ENCODE data around the gene USP49. TPM values are rescaled to one million over a fixed set of nuclear protein-coding genes. Genes with fewer than 3 reads are reported as not detected.
A peak's percentile ranks its signal among the peaks of the same experiment; 100 is the strongest.

The USP49 gene
- total RNA-seq, 1 experiment from 2014 or later, result 10.7 TPM

- no peak overlapping the region for H2AFZ ChIP-seq (ENCODE audit: low read length)
- H3K79me2 ChIP-seq (ENCODE audit: low read length), result peaks cover 40% of the 10 kb centered on the region
- H3K27ac ChIP-seq (ENCODE audit: low read length), result peak overlapping the region; percentile 98
- no peaks in the 10 kb centered on the region for H3K9me2 ChIP-seq (replicated peaks; ENCODE audit: insufficient read depth, low read length)
- peaks cover 98% of the 10 kb centered on the region for H3K4me1 ChIP-seq (ENCODE audit: low read length)
- peaks cover 36% of the 10 kb centered on the region for H3K36me3 ChIP-seq (ENCODE audit: insufficient read depth, low read length)
- peak overlapping the region; percentile 81 for H3K4me2 ChIP-seq (ENCODE audit: low read depth, low read length, poor library complexity, severe bottlenecking)
- H3K9ac ChIP-seq (ENCODE audit: low read length), result peak overlapping the region; percentile 68
- peak overlapping the region; percentile 62 for H3K4me3 ChIP-seq (ENCODE audit: low read length)
- H4K20me1 ChIP-seq (ENCODE audit: insufficient read depth, low read depth, low read length), result peaks cover 21% of the 10 kb centered on the region
- no peaks in the 10 kb centered on the region for H3K9me3 ChIP-seq (ENCODE audit: low read length)
- peak; percentile 90 for DNase-seq
- H3K27me3 ChIP-seq (ENCODE audit: low read length), result no peaks in the 10 kb centered on the region
Measured at GRCh38 chr6:41935193-41935574, 40.0 kb upstream of the USP49 start.

GRCh38 chr6:41934278-41935192 lies 39.4 kb upstream of the USP49 start:
- peaks cover 42% of the 10 kb centered on the region for H3K36me3 ChIP-seq (ENCODE audit: insufficient read depth, low read length)
- H3K9me2 ChIP-seq (replicated peaks; ENCODE audit: insufficient read depth, low read length), result no peaks in the 10 kb centered on the region
- H3K9me3 ChIP-seq (ENCODE audit: low read length), result no peaks in the 10 kb centered on the region
- H3K9ac ChIP-seq (ENCODE audit: low read length), result peak overlapping the region; percentile 68
- peaks cover 16% of the 10 kb centered on the region for H4K20me1 ChIP-seq (ENCODE audit: insufficient read depth, low read depth, low read length)
- peak overlapping the region; percentile 81 for H3K4me2 ChIP-seq (ENCODE audit: low read depth, low read length, poor library complexity, severe bottlenecking)
- peaks cover 34% of the 10 kb centered on the region for H3K79me2 ChIP-seq (ENCODE audit: low read length)
- DNase-seq, result peak; percentile 96
- H2AFZ ChIP-seq (ENCODE audit: low read length), result no peak overlapping the region
- H3K4me3 ChIP-seq (ENCODE audit: low read length), result peak overlapping the region; percentile 62
- H3K27me3 ChIP-seq (ENCODE audit: low read length), result no peaks in the 10 kb centered on the region
- H3K4me1 ChIP-seq (ENCODE audit: low read length), result peaks cover 91% of the 10 kb centered on the region
- peak overlapping the region; percentile 98 for H3K27ac ChIP-seq (ENCODE audit: low read length)

GRCh38 chr6:41932378-41932777 lies 37.2 kb upstream of the USP49 start:
- Histone ChIP-seq H3K79me2 (ENCODE audit: low read length) (peaks cover 27% of the 10 kb centered on the region), H3K9me3 (ENCODE audit: low read length) (no peaks in the 10 kb centered on the region), H4K20me1 (ENCODE audit: insufficient read depth, low read depth, low read length) (peaks cover 21% of the 10 kb centered on the region), H3K27ac (ENCODE audit: low read length) (peak overlapping the region; percentile 98), H3K27me3 (ENCODE audit: low read length) (no peaks in the 10 kb centered on the region), H2AFZ (ENCODE audit: low read length) (no peak overlapping the region), H3K4me1 (ENCODE audit: low read length) (peaks cover 69% of the 10 kb centered on the region), H3K4me2 (ENCODE audit: low read depth, low read length, poor library complexity, severe bottlenecking) (no peak overlapping the region), H3K4me3 (ENCODE audit: low read length) (no peak overlapping the region), H3K9me2 (replicated peaks; ENCODE audit: insufficient read depth, low read length) (no peaks in the 10 kb centered on the region), H3K36me3 (ENCODE audit: insufficient read depth, low read length) (peaks cover 52% of the 10 kb centered on the region), H3K9ac (ENCODE audit: low read length) (no peak overlapping the region)
- DNase-seq, result no peak

GRCh38 chr6:41931792-41932191 lies 36.6 kb upstream of the USP49 start:
- Histone ChIP-seq H3K36me3 (ENCODE audit: insufficient read depth, low read length) (peaks cover 49% of the 10 kb centered on the region), H2AFZ (ENCODE audit: low read length) (no peak overlapping the region), H3K9me2 (replicated peaks; ENCODE audit: insufficient read depth, low read length) (no peaks in the 10 kb centered on the region), H3K27ac (ENCODE audit: low read length) (no peak overlapping the region), H3K79me2 (ENCODE audit: low read length) (peaks cover 26% of the 10 kb centered on the region), H3K4me2 (ENCODE audit: low read depth, low read length, poor library complexity, severe bottlenecking) (no peak overlapping the region), H4K20me1 (ENCODE audit: insufficient read depth, low read depth, low read length) (peaks cover 24% of the 10 kb centered on the region), H3K4me1 (ENCODE audit: low read length) (peaks cover 64% of the 10 kb centered on the region), H3K9ac (ENCODE audit: low read length) (no peak overlapping the region), H3K9me3 (ENCODE audit: low read length) (no peaks in the 10 kb centered on the region), H3K27me3 (ENCODE audit: low read length) (no peaks in the 10 kb centered on the region), H3K4me3 (ENCODE audit: low read length) (no peak overlapping the region)
- DNase-seq, result no peak

GRCh38 chr6:41929924-41930323 lies 34.7 kb upstream of the USP49 start:
- Histone ChIP-seq H3K4me3 (ENCODE audit: low read length) (no peak overlapping the region), H4K20me1 (ENCODE audit: insufficient read depth, low read depth, low read length) (peaks cover 14% of the 10 kb centered on the region), H3K4me2 (ENCODE audit: low read depth, low read length, poor library complexity, severe bottlenecking) (no peak overlapping the region), H3K4me1 (ENCODE audit: low read length) (peaks cover 45% of the 10 kb centered on the region), H3K9me3 (ENCODE audit: low read length) (no peaks in the 10 kb centered on the region), H3K27ac (ENCODE audit: low read length) (no peak overlapping the region), H3K27me3 (ENCODE audit: low read length) (no peaks in the 10 kb centered on the region), H3K79me2 (ENCODE audit: low read length) (peaks cover 35% of the 10 kb centered on the region), H3K9me2 (replicated peaks; ENCODE audit: insufficient read depth, low read length) (no peaks in the 10 kb centered on the region), H2AFZ (ENCODE audit: low read length) (no peak overlapping the region), H3K9ac (ENCODE audit: low read length) (no peak overlapping the region), H3K36me3 (ENCODE audit: insufficient read depth, low read length) (peaks cover 41% of the 10 kb centered on the region)
- DNase-seq, result no peak

- Histone ChIP-seq H3K4me1 (ENCODE audit: low read length) (peaks cover 34% of the 10 kb centered on the region), H3K36me3 (ENCODE audit: insufficient read depth, low read length) (peaks cover 47% of the 10 kb centered on the region; the same call in 1 of the 2 replicates), H3K27me3 (ENCODE audit: low read length) (no peaks in the 10 kb centered on the region), H3K9me2 (replicated peaks; ENCODE audit: insufficient read depth, low read length) (no peaks in the 10 kb centered on the region), H4K20me1 (ENCODE audit: insufficient read depth, low read depth, low read length) (peaks cover 19% of the 10 kb centered on the region), H3K79me2 (ENCODE audit: low read length) (peaks cover 62% of the 10 kb centered on the region), H3K4me3 (ENCODE audit: low read length) (no peak overlapping the region), H3K9ac (ENCODE audit: low read length) (no peak overlapping the region), H3K27ac (ENCODE audit: low read length) (no peak overlapping the region), H2AFZ (ENCODE audit: low read length) (no peak overlapping the region), H3K9me3 (ENCODE audit: low read length) (no peaks in the 10 kb centered on the region), H3K4me2 (ENCODE audit: low read depth, low read length, poor library complexity, severe bottlenecking) (no peak overlapping the region)
- DNase-seq, result no peak
Measured at GRCh38 chr6:41927253-41927652, 32.1 kb upstream of the USP49 start.

- peak overlapping the region; percentile 92 for H3K4me3 ChIP-seq (ENCODE audit: low read length)
Measured at GRCh38 chr6:41922154-41922553, 27.0 kb upstream of the USP49 start.

GRCh38 chr6:41921712-41921998 lies 26.5 kb upstream of the USP49 start:
- Histone ChIP-seq H3K4me1 (ENCODE audit: low read length) (peaks cover 27% of the 10 kb centered on the region), H3K79me2 (ENCODE audit: low read length) (peaks cover 78% of the 10 kb centered on the region), H3K36me3 (ENCODE audit: insufficient read depth, low read length) (peaks cover 19% of the 10 kb centered on the region; the same call in 1 of the 2 replicates), H4K20me1 (ENCODE audit: insufficient read depth, low read depth, low read length) (peaks cover 7% of the 10 kb centered on the region; the same call in 1 of the 2 replicates), H3K4me3 (ENCODE audit: low read length) (peak overlapping the region; percentile 92), H3K27ac (ENCODE audit: low read length) (peak overlapping the region; percentile 83), H3K9me2 (replicated peaks; ENCODE audit: insufficient read depth, low read length) (no peaks in the 10 kb centered on the region), H3K9me3 (ENCODE audit: low read length) (no peaks in the 10 kb centered on the region), H3K27me3 (ENCODE audit: low read length) (no peaks in the 10 kb centered on the region), H3K9ac (ENCODE audit: low read length) (peak overlapping the region; percentile 94), H2AFZ (ENCODE audit: low read length) (peak overlapping the region; percentile 99; the same call in 1 of the 2 replicates), H3K4me2 (ENCODE audit: low read depth, low read length, poor library complexity, severe bottlenecking) (peak overlapping the region; percentile 87)
- no peak for DNase-seq

More at GRCh38 chr6:41922154-41922553, 27.0 kb upstream of the USP49 start:
- peak overlapping the region; percentile 87 for H3K4me2 ChIP-seq (ENCODE audit: low read depth, low read length, poor library complexity, severe bottlenecking)
- no peaks in the 10 kb centered on the region for H3K9me2 ChIP-seq (replicated peaks; ENCODE audit: insufficient read depth, low read length)
- peaks cover 19% of the 10 kb centered on the region; the same call in 1 of the 2 replicates for H3K36me3 ChIP-seq (ENCODE audit: insufficient read depth, low read length)
- H3K27me3 ChIP-seq (ENCODE audit: low read length), result no peaks in the 10 kb centered on the region
- peaks cover 27% of the 10 kb centered on the region for H3K4me1 ChIP-seq (ENCODE audit: low read length)
- peak overlapping the region; percentile 83 for H3K27ac ChIP-seq (ENCODE audit: low read length)
- peaks cover 9% of the 10 kb centered on the region; the same call in 1 of the 2 replicates for H4K20me1 ChIP-seq (ENCODE audit: insufficient read depth, low read depth, low read length)
- peak overlapping the region; percentile 94 for H3K9ac ChIP-seq (ENCODE audit: low read length)
- peaks cover 81% of the 10 kb centered on the region for H3K79me2 ChIP-seq (ENCODE audit: low read length)
- DNase-seq, result peak; percentile 56
- H2AFZ ChIP-seq (ENCODE audit: low read length), result no peak overlapping the region
- H3K9me3 ChIP-seq (ENCODE audit: low read length), result no peaks in the 10 kb centered on the region

Measured in Karpas-422 (cell line).